ENCODE measurements around the gene SEMA3F.

- TF ChIP-seq EZH2 (IDR thresholded peaks at IDR 0.05; ENCODE audit: borderline replicate concordance, low read depth, low read length, severe bottlenecking), result no peak
- TF ChIP-seq, protein P1, sequence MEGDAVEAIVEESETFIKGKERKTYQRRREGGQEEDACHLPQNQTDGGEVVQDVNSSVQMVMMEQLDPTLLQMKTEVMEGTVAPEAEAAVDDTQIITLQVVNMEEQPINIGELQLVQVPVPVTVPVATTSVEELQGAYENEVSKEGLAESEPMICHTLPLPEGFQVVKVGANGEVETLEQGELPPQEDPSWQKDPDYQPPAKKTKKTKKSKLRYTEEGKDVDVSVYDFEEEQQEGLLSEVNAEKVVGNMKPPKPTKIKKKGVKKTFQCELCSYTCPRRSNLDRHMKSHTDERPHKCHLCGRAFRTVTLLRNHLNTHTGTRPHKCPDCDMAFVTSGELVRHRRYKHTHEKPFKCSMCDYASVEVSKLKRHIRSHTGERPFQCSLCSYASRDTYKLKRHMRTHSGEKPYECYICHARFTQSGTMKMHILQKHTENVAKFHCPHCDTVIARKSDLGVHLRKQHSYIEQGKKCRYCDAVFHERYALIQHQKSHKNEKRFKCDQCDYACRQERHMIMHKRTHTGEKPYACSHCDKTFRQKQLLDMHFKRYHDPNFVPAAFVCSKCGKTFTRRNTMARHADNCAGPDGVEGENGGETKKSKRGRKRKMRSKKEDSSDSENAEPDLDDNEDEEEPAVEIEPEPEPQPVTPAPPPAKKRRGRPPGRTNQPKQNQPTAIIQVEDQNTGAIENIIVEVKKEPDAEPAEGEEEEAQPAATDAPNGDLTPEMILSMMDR (IDR thresholded peaks at IDR 0.05; ENCODE audit: borderline replicate concordance, extremely low read depth, low read length, poor library complexity, severe bottlenecking), result no peak
Measured at GRCh38 chr3:50162034-50162883, 7.1 kb downstream of the SEMA3F start.

Measured in DND-41 (cell line).